NB4 (cell line): Measurements from ENCODE around the gene OR8B2.

Experiments
- DNase-seq: peaks from one replicate; pipeline ENCODE4 v3.0.0; 2010; ENCODE audit warnings: low read depth
- H3K4me3 ChIP-seq: one replicate; pipeline ENCODE4 v1.5.1; 2011; ENCODE audit warnings: mild to moderate bottlenecking, low read depth, low read length, moderate library complexity
- CTCF ChIP-seq: IDR thresholded peaks from one replicate; pipeline ENCODE4 v1.5.1; 2012; ENCODE audit warnings: low read depth, low read length
- MAX ChIP-seq: IDR thresholded peaks from 2 replicates; pipeline ENCODE4 v1.6.1; 2011; ENCODE audit warnings: low read depth, low read length
- MYC ChIP-seq: IDR thresholded peaks from 2 replicates; pipeline ENCODE4 v1.6.1; 2011; ENCODE audit warnings: low read depth, low read length
- POLR2A ChIP-seq: IDR thresholded peaks from 2 replicates; pipeline ENCODE4 v1.6.1; 2011; ENCODE audit warnings: mild to moderate bottlenecking; ENCODE audit not compliant: insufficient read length; ENCODE audit errors: extremely low read depth

Gene OR8B2

GRCh38 chr11:124380585-124380984 lies 3.7 kb downstream of the OR8B2 start:
- TF ChIP-seq MAX (no peak), CTCF (no peak), POLR2A (no peak), MYC (no peak)
- no peak for DNase-seq
- H3K4me3 ChIP-seq, result no peak overlapping the region

GRCh38 chr11:124376280-124376679 lies 8.0 kb downstream of the OR8B2 start:
- H3K4me3 ChIP-seq, result no peak overlapping the region
- TF ChIP-seq POLR2A (no peak), CTCF (no peak), MYC (no peak), MAX (no peak)
- DNase-seq, result no peak

- DNase-seq, result no peak
- H3K4me3 ChIP-seq, result no peak overlapping the region
- TF ChIP-seq MYC, result no peak
- TF ChIP-seq MAX, result no peak
- no peak for TF ChIP-seq POLR2A
- no peak for TF ChIP-seq CTCF
Observed at GRCh38 chr11:124359566-124359965, 24.7 kb downstream of the OR8B2 start.

GRCh38 chr11:124346311-124346955 lies 37.9 kb downstream of the OR8B2 start:
- DNase-seq, result no peak
- no peak for TF ChIP-seq MYC
- no peak for TF ChIP-seq CTCF
- TF ChIP-seq POLR2A, result no peak
- no peak for TF ChIP-seq MAX
- no peak overlapping the region for H3K4me3 ChIP-seq

GRCh38 chr11:124344346-124344745 lies 40.0 kb downstream of the OR8B2 start:
- TF ChIP-seq MYC (no peak), POLR2A (no peak), CTCF (no peak), MAX (no peak)
- H3K4me3 ChIP-seq, result no peak overlapping the region
- no peak for DNase-seq

GRCh38 chr11:124340142-124340447 lies 44.2 kb downstream of the OR8B2 start:
- TF ChIP-seq POLR2A (no peak), MYC (no peak), MAX (no peak), CTCF (no peak)

More at GRCh38 chr11:124340142-124340447, 44.2 kb downstream of the OR8B2 start:
- DNase-seq, result no peak
- no peak overlapping the region for H3K4me3 ChIP-seq
